Kidney (tissue), 14 donors: Measurements from ENCODE around the gene TMOD1. TPM values are rescaled to one million over a fixed set of nuclear protein-coding genes. Genes with fewer than 3 reads are reported as not detected.
"Not testable (repeated sequence)": the region's sequence is repeated elsewhere in the genome, so short reads cannot be mapped to it uniquely, and the experiment has no call there.

ENCODE experiments used
- DNase-seq, 5 donors: peaks; one replicate each; pipeline ENCODE4 v3.0.0-alpha.2; 2013 to 2020
- FAIRE-seq: peaks from 2 replicates; lab custom pipeline; 2012; peaks lifted over from hg19 to GRCh38; lab: Jason Lieb, UNC
- H3K27ac ChIP-seq, 2 donors: one replicate each; pipeline ENCODE4 v1.7.0; 2013; ENCODE audit warnings: low read depth in 2 of 2, low read length in 2 of 2, inconsistent platforms in 1 of 2
- H3K27me3 ChIP-seq: one replicate; pipeline ENCODE4 v1.7.1; 2013; ENCODE audit warnings: low read length, inconsistent platforms; ENCODE audit not compliant: control insufficient read depth, insufficient read depth
- H3K36me3 ChIP-seq, 3 donors: one replicate each; pipeline versions ENCODE4 v1.7.0 to v1.7.1; 2013; ENCODE audit warnings: low read length in 3 of 3, control low read depth in 1 of 3, inconsistent platforms in 1 of 3; ENCODE audit not compliant: insufficient read depth in 3 of 3, control insufficient read depth in 2 of 3
- H3K4me1 ChIP-seq, 3 donors: one replicate each; pipeline versions ENCODE4 v1.7.0 to v1.7.1; 2013; ENCODE audit warnings: low read length in 3 of 3, inconsistent platforms in 1 of 3, low read depth in 1 of 3; ENCODE audit not compliant: control insufficient read depth in 2 of 3, insufficient read depth in 2 of 3
- H3K4me3 ChIP-seq, 3 donors: one replicate each; pipeline versions ENCODE4 v1.7.0 to v1.8.1; 2013; ENCODE audit warnings: low read length in 3 of 3, control low read depth in 1 of 3, inconsistent platforms in 1 of 3
- H3K9ac ChIP-seq, 3 donors: one replicate each; pipeline versions ENCODE4 v1.7.0 to v1.7.1; 2013; ENCODE audit warnings: low read length in 3 of 3, control low read depth in 1 of 3, inconsistent platforms in 1 of 3
- H3K9me3 ChIP-seq, 3 donors: one replicate each; pipeline versions ENCODE4 v1.7.0 to v1.7.1; 2013; ENCODE audit warnings: low read length in 3 of 3, control low read depth in 1 of 3, inconsistent platforms in 1 of 3; ENCODE audit not compliant: control insufficient read depth in 2 of 3, insufficient read depth in 1 of 3
- intact Hi-C: fragments of 100-400 bp; cut with DNase I; formaldehyde crosslinking; loops from one replicate; pipeline ENCODE4 v1.11.1; 2022
- polyA plus RNA-seq: library from polyadenylated mRNA; stranded (reverse); fragments of 350-450 nt; fragmentation: Illumina TruSeq; extraction: RNeasy Lipid Tissue Mini Kit (QIAGEN cat#74804); gene quantifications from one replicate; pipeline ENCODE4 v1.2.3, GENCODE V29; 2014; ENCODE audit warnings: low read depth, low replicate concordance; ENCODE audit not compliant: insufficient read depth
- total RNA-seq: library from RNA; stranded (reverse); fragmentation: NEBNext Ultra II Directional; extraction: Animal tissue kit (Norgen Biotek cat#: 25700); gene quantifications from one replicate; pipeline ENCODE4 v1.2.1, GENCODE V29; 2021
- TF ChIP-seq, protein P1 (sequence below): IDR thresholded peaks from 3 replicates; pipeline ENCODE4 v1.5.1; 2012; ENCODE audit warnings: mild to moderate bottlenecking, moderate library complexity, borderline replicate concordance; ENCODE audit not compliant: insufficient read depth; ENCODE audit errors: extremely low read depth
- donor health status: control.
- donor health status: control.
- donor health status: control.
- donor health status: control.
- donor health status: control.
- donor health status: DM: yes; HTN: yes; CAD: no.
- donor health status: Normal renal cell carcinoma (clear cell type).

The TMOD1 gene
- total and polyA plus RNA-seq, 2 donors from 2014 or later: 8.1 to 14.9 TPM

DNA sequence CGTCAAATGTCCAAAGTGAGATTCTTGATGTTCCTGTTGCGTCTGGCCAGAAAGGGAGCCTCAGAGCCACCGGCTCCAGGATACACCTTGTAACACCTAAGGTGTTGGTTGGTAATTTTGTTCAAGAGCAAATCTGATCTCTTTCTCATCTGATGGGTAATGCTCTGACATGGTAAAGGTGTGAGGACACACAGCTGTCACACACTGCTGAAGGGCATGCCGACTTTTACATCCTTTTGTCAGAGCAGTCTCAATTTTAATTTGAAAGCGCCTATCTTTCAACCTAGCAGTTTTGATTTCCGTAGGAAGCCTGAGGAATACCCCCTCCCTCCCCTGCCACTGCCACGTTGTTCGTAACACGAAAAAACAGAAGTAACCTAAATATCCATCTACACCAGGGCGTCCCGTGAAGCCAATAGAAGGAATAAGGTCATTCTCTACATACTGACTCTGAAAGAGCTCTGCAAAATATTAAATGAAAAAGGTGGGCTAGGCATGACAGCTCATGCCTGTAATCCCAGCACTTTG lies 74.3 kb downstream of the TMOD1 start:
- no peak for DNase-seq
- TF ChIP-seq, protein P1, sequence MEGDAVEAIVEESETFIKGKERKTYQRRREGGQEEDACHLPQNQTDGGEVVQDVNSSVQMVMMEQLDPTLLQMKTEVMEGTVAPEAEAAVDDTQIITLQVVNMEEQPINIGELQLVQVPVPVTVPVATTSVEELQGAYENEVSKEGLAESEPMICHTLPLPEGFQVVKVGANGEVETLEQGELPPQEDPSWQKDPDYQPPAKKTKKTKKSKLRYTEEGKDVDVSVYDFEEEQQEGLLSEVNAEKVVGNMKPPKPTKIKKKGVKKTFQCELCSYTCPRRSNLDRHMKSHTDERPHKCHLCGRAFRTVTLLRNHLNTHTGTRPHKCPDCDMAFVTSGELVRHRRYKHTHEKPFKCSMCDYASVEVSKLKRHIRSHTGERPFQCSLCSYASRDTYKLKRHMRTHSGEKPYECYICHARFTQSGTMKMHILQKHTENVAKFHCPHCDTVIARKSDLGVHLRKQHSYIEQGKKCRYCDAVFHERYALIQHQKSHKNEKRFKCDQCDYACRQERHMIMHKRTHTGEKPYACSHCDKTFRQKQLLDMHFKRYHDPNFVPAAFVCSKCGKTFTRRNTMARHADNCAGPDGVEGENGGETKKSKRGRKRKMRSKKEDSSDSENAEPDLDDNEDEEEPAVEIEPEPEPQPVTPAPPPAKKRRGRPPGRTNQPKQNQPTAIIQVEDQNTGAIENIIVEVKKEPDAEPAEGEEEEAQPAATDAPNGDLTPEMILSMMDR: no peak
- H3K27ac ChIP-seq: no peak overlapping the region
- FAIRE-seq: no peak
- no peak overlapping the region for H3K9ac ChIP-seq
- H3K27me3 ChIP-seq: no peaks in the 10 kb centered on the region
- no peaks in the 10 kb centered on the region for H3K9me3 ChIP-seq
- no peaks in the 10 kb centered on the region for H3K36me3 ChIP-seq
- H3K4me1 ChIP-seq: no peaks in the 10 kb centered on the region
- H3K4me3 ChIP-seq: no peak overlapping the region
- intact Hi-C loops: no loop called here

DNA sequence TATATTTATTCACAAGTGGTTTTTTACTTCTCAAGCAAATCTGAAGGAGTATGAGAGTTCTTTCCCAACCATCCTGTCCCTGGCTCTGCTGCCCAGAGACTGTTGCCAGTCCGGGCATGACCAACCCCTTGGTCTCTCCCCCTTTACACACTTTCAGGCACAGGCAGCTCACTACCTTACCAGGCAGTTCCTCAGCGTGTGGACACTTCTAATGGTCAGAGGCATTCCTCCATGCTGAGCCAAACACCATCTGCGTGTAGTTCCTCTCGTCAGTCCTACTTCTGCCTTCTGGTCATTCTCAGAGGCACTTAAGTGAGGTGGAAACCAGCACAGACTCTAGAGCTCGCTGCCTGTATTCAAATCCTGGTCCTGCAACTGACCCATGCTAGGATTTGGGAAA lies 75.6 kb downstream of the TMOD1 start:
- Histone ChIP-seq H3K4me1 (no peaks in the 10 kb centered on the region), H3K9me3 (no peaks in the 10 kb centered on the region), H3K27me3 (no peaks in the 10 kb centered on the region), H3K36me3 (no peaks in the 10 kb centered on the region), H3K27ac (no peak overlapping the region), H3K4me3 (no peak overlapping the region), H3K9ac (no peak overlapping the region)
- intact Hi-C loops: no loop called here
- FAIRE-seq (no peak), DNase-seq (no peak)
- TF ChIP-seq, protein P1: no peak

DNA sequence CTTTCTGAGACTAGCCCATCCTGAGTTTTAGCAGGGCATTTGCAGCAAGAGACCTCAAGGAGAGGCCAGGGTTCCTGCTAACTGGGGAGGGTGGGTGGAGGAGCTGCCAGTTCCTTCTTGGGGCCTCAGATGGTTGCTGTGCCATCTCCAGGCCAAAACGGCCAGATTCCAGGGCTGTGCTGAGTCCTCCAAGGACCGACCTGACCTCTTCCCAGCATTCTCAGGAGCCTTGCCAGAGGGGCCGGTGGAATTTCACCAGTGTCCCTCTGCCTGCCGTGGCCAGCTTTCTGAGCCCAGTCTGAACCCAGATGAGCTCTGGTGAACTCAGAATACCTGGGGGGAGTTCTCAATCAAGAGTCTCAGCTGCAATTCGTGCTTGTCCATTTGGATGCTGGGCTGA lies 77.4 kb downstream of the TMOD1 start:
- TF ChIP-seq, protein P1: no peak

DNA sequence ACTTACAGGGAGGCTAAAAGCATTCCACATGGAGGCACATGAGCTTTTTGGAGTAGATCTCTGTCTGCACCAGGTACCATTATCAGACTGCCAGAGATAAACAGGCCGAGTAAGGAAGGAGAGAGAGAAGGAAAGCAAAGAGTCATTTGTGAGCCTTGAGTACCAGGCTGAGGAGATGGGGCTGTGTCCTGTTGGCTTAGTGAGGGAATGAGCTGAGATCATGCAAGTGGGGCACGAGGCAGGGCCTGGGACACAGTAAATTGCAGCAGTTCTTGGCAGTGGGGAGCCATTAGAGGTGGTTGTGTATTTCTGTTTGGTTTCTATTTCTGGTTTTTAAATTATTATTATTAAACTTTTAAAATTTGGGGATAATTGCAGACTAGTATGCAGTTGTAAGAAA lies 78.4 kb downstream of the TMOD1 start:
- no peaks in the 10 kb centered on the region for H3K36me3 ChIP-seq
- TF ChIP-seq, protein P1: no peak
- H3K27me3 ChIP-seq: no peaks in the 10 kb centered on the region
- H3K4me3 ChIP-seq: no peak overlapping the region
- H3K4me1 ChIP-seq: no peaks in the 10 kb centered on the region
- DNase-seq (no peak), FAIRE-seq (no peak)
- H3K27ac ChIP-seq: no peak overlapping the region
- H3K9ac ChIP-seq: no peak overlapping the region
- no peaks in the 10 kb centered on the region for H3K9me3 ChIP-seq
- intact Hi-C loops: no loop called here

More for the DNA sequence above, 77.4 kb downstream of the TMOD1 start:
- no peaks in the 10 kb centered on the region for H3K36me3 ChIP-seq
- no peak overlapping the region for H3K9ac ChIP-seq
- no peak overlapping the region for H3K27ac ChIP-seq
- H3K4me1 ChIP-seq: no peaks in the 10 kb centered on the region
- no peak overlapping the region for H3K4me3 ChIP-seq
- no peaks in the 10 kb centered on the region for H3K27me3 ChIP-seq
- DNase-seq (no peak), FAIRE-seq (no peak)
- intact Hi-C loops: no loop called here
- no peaks in the 10 kb centered on the region for H3K9me3 ChIP-seq

DNA sequence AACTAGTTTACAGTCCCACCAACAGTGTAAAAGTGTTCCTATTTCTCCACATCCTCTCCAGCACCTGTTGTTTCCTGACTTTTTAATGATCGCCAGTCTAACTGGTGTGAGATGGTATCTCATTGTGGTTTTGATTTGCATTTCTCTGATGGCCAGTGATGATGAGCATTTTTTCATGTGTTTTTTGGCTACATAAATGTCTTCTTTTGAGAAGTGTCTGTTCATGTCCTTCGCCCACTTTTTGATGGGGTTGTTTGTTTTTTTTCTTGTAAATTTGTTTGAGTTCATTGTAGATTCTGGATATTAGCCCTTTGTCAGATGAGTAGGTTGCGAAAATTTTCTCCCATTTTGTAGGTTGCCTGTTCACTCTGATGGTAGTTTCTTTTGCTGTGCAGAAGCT lies 80.1 kb downstream of the TMOD1 start:
- H3K4me3 ChIP-seq, intact Hi-C loops, FAIRE-seq, H3K27me3 ChIP-seq, H3K27ac ChIP-seq, H3K36me3 ChIP-seq, DNase-seq, H3K4me1 ChIP-seq, H3K9ac ChIP-seq, H3K9me3 ChIP-seq: not testable (repeated sequence)
